Measurements from ENCODE around the gene HMCN2. TPM values are rescaled to one million over a fixed set of nuclear protein-coding genes. Genes with fewer than 3 reads are reported as not detected.

The HMCN2 gene
- polyA plus RNA-seq, 2 of the 4 experiments (the other 2 are of a cell fraction) = 0.01 TPM; not detected in 1

- ATAC-seq = peak; percentile 55 to 82
- Histone ChIP-seq H3K4me2 (peak overlapping the region; percentile 83), H3K27ac (peak overlapping the region; percentile 60 to 80), H3K4me1 (peaks cover 17% of the 10 kb centered on the region), H3K9me3 (no peaks in the 10 kb centered on the region), H3K4me3 (peak overlapping the region; percentile 40)
- POLR2A ChIA-PET = no interaction called here
- DNase-seq (ENCODE audit: low read depth in 1 of 2, low spot score in 1 of 2) = peak; percentile 79 to 83
- TF ChIP-seq RAD21 (conservative IDR thresholded peaks at IDR 0.05 in 1 of 2, IDR thresholded peaks at IDR 0.05 in 1 of 2) (peak; percentile 56 to 65), TP53 (CRISPR knock-in tag; IDR thresholded peaks at IDR 0.05) (no peak), GATA3 (IDR thresholded peaks at IDR 0.05; ENCODE audit: borderline replicate concordance) (no peak), SMC3 (IDR thresholded peaks at IDR 0.05) (peak; percentile 27; the same call in 1 of the 3 replicates), CTCF (IDR thresholded peaks at IDR 0.05) (peak; percentile 77)
- no peak for FAIRE-seq
- WGBS (ENCODE audit: missing lambda C conversion rate) = 20% methylated on average over 34 of the region's 35 CpGs
- CTCF ChIA-PET = interaction anchor here (0.6 to 11.4 kb wide), 52 partner anchors 11 to 458 kb away, joined by 3 to 191 read pairs (median 4); no protein-coding TSS in a partner anchor
These were observed 22.3 kb upstream of the HMCN2 start for GRCh38 chr9:130243015-130243881.

- Histone ChIP-seq H3K4me3 (no peak overlapping the region), H3K27ac (no peak overlapping the region), H3K4me2 (no peak overlapping the region), H3K9me3 (no peaks in the 10 kb centered on the region), H3K4me1 (peaks cover 17% of the 10 kb centered on the region)
- no peak for ATAC-seq
- CTCF ChIA-PET = interaction anchor here (0.5 to 11.4 kb wide), 44 partner anchors 10 to 457 kb away, joined by 3 to 191 read pairs (median 4); no protein-coding TSS in a partner anchor
- POLR2A ChIA-PET = interaction anchor here (0.7 kb wide), 1 partner anchor 332 kb away, joined by 8 read pairs; no protein-coding TSS in a partner anchor
- TF ChIP-seq CBX8 (IDR thresholded peaks at IDR 0.05) = no peak
- no peak for TF ChIP-seq POLR2AphosphoS2 (conservative IDR thresholded peaks at IDR 0.05; ENCODE audit: low read length)
- no peak for TF ChIP-seq RNF2 (IDR thresholded peaks at IDR 0.05; ENCODE audit: borderline replicate concordance, low read depth)
- no peak for TF ChIP-seq KDM1A (IDR thresholded peaks at IDR 0.05; ENCODE audit: low read depth)
- no peak for TF ChIP-seq REST (IDR thresholded peaks at IDR 0.05)
- TF ChIP-seq RARB (CRISPR knock-in tag; IDR thresholded peaks at IDR 0.05) = no peak
- 62% methylated on average over 6 of the region's 7 CpGs for WGBS (ENCODE audit: missing lambda C conversion rate)
- FAIRE-seq = no peak
- DNase-seq (ENCODE audit: low read depth in 1 of 2, low spot score in 1 of 2) = no peak
These were observed 21.7 kb upstream of the HMCN2 start for GRCh38 chr9:130243882-130244170.

- DNase-seq (ENCODE audit: low read depth in 1 of 2, low spot score in 1 of 2) (no peak), ATAC-seq (no peak), FAIRE-seq (no peak)
- Histone ChIP-seq H3K4me2 (no peak overlapping the region), H3K27ac (no peak overlapping the region), H3K9me3 (no peaks in the 10 kb centered on the region), H3K4me3 (no peak overlapping the region), H3K4me1 (peaks cover 17% of the 10 kb centered on the region)
- ChIA-PET POLR2A (interaction anchor here (0.6 to 0.7 kb wide), 2 partner anchors 333 to 398 kb away, joined by 3 to 8 read pairs; no protein-coding TSS in a partner anchor), CTCF (interaction anchor here (0.5 to 11.4 kb wide), 17 partner anchors 9 to 951 kb away, joined by 3 to 191 read pairs (median 4); no protein-coding TSS in a partner anchor)
- WGBS (ENCODE audit: missing lambda C conversion rate) = 83% methylated on average over 12 of the region's 13 CpGs
- no peak for TF ChIP-seq EP300 (IDR thresholded peaks at IDR 0.05)
- TF ChIP-seq SMC3 (IDR thresholded peaks at IDR 0.05) = no peak
- no peak for TF ChIP-seq CHD2 (IDR thresholded peaks at IDR 0.05; ENCODE audit: low read length, partially characterized antibody)
- no peak for TF ChIP-seq RNF2 (IDR thresholded peaks at IDR 0.05; ENCODE audit: borderline replicate concordance, low read depth)
- no peak for TF ChIP-seq NFE2L2 (conservative IDR thresholded peaks at IDR 0.05; ENCODE audit: low read length)
- TF ChIP-seq KDM1A (IDR thresholded peaks at IDR 0.05; ENCODE audit: low read depth) = no peak
- TF ChIP-seq TP53 (CRISPR knock-in tag; IDR thresholded peaks at IDR 0.05) = no peak
- TF ChIP-seq ATOH8 (CRISPR knock-in tag; IDR thresholded peaks at IDR 0.05; ENCODE audit: low read depth) = no peak
- no peak for TF ChIP-seq KDM5A (IDR thresholded peaks at IDR 0.05)
- no peak for TF ChIP-seq SREBF2 (IDR thresholded peaks at IDR 0.05)
- TF ChIP-seq GATA3 (IDR thresholded peaks at IDR 0.05; ENCODE audit: borderline replicate concordance) = no peak
- no peak for TF ChIP-seq MAX (IDR thresholded peaks at IDR 0.05)
- no peak for TF ChIP-seq CHD4 (IDR thresholded peaks at IDR 0.05; ENCODE audit: borderline replicate concordance)
- no peak for TF ChIP-seq E2F6 (IDR thresholded peaks at IDR 0.05; ENCODE audit: borderline replicate concordance, low read depth)
- no peak for TF ChIP-seq ZFP36 (IDR thresholded peaks at IDR 0.05; ENCODE audit: borderline replicate concordance, partially characterized antibody)
- no peak for TF ChIP-seq HDAC2 (IDR thresholded peaks at IDR 0.05)
- no peak for TF ChIP-seq HOXB13 (CRISPR knock-in tag; IDR thresholded peaks at IDR 0.05; ENCODE audit: low read depth)
These were observed 20.9 kb upstream of the HMCN2 start for GRCh38 chr9:130244548-130245165.
